ENCODE data around the gene CARD18.

The CARD18 gene, protein sequence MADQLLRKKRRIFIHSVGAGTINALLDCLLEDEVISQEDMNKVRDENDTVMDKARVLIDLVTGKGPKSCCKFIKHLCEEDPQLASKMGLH

DNA sequence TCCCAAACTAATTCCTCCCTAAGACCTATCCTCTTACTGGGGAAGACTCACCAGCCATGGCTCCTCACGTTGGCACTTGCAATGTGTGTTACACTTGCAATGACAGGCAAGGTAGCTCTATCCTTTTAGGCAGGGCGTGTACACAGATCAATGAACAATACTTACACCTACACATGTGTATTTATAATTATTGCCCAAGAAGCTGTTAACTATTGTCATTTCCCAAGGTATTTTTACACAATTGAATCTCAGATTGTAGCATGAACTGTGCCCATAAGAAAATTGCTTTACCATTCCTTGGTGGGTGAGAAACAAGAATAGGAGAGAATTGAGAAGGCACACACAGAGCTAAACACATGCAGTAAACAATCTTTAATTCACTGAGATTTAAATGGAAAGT is at the start of gene CARD18:
Gene CARD18, minus strand, starts transcription at position 101 of the 400 bp plus-strand sequence. Its CDS starts 43 bp downstream, at position 58.
- DNase-seq = no peak

DNA sequence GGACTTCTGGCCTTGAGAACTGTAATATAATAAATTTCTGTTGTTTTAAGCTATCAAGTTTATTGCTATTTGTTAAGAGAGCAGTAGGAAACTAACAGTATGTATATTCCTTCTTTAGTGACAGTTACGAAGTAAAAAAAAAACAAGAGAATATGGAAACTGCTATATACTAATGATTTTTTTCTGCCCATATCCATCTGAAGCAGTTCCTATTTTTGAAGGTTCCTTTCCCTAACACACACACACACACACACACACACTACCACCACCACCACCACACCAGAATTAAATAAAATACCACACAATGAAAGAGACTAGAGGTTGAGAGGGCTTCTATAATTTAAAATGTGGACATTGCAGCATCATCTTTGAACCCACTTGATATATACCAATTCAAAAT is 44.4 kb upstream of the CARD18 start:
- no peak for DNase-seq

DNA sequence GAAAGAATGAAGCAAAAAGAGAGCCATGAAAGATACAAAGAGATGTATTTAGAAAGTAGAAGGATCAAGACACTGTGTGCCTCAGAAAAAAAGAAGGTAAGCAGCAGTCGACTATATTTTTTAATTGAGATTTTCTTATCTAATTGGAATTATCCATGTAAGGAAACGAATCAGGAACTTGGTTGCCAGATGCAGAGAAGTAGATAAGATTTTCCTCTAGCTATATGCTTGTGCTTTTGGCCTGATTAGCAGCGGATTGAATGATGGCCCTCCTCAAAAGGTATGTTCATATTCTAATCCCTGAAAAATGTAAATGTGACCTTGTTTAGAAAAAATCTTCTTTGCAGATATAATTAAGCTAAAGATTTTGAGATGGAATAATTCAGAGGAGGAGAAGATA is 43.9 kb upstream of the CARD18 start:
- DNase-seq = no peak

DNA sequence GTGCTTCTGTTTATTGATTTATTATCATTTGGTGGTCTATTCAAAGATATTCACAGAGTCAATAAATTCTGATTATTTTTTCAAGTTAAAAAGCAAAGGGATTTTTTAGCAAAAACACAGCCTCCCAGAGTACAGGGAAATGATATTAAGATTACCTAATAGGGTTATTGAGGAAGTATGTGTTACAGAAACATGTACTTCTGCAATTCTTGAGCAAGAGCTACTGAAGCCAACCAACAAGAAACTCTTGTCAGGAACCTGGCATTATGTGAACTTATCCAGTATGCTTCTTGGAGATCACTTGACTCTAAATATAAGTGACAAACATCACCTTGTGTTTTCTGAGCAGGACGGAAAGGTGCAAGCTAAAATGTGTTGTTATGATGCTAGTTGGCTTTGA is 42.0 kb upstream of the CARD18 start:
- no peak for DNase-seq

DNA sequence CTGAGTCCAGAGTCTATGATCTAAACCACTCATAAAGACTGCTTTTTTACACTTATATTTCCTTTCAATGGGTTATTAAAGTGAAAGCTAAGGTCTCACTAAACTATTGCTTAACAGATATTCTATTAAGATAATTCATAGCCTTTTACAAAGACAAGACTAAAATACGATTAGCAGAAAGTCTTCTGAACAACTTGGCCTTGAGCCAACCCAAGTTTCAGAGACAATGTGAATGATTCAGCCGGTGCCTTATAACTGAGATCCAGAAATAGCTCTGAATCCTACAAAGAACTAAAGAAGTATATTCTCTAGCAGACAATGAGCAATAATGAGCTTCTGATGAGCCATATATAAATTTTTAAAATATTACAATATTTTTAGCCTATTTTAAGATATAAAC is 41.5 kb upstream of the CARD18 start:
- no peak for DNase-seq

DNA sequence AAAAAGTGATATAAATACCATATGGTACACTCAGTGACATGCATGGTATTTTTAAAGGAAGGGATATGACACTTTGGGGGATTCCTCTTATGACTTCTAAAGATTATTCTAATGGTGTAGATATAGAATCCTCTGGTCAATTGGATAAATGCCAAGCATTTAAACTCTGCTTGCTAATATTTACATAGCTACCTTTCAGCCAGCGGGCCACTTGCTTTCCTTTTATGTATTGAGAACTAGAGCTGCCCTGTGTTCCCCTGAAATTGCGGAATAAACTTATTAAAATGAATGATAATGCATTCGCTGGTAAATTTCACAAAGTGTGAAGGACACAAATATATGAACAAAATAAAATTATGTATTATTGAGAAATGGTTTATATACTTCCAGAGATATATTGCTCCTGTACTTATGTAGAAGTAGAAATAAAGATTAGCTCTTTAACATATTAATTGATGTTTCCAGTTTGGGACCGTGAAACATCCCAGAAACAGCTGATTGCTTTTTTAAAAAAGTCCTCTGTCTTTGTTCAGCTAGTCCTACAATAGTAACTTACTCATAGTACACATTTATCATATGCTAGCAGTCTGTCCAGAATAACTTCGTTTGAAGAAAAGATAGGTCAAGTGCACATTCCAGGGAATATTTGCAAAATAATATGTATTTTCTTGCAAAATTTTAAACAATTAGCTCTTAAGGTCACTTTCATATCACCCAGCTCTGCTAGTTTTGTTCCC is 40.1 kb upstream of the CARD18 start:
- DNase-seq = no peak

DNA sequence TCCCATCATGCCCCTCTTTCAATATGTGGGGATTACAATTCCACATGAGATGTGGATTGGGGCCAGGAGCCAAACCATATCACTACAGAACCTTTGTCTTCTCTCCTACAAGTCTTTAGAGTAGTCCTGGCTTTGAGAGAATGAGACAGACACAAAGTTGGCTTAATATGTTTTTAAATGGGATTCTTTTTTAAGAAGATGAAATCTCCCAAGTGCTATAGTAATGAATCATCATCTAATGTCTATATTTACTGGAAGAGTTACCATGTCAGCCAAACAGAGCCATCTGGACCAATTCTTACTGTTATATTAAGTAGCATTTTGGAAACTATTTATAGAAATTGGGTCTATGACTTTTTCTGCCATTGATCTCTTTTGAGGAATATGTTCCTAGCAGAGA is 38.1 kb upstream of the CARD18 start:
- DNase-seq = no peak

DNA sequence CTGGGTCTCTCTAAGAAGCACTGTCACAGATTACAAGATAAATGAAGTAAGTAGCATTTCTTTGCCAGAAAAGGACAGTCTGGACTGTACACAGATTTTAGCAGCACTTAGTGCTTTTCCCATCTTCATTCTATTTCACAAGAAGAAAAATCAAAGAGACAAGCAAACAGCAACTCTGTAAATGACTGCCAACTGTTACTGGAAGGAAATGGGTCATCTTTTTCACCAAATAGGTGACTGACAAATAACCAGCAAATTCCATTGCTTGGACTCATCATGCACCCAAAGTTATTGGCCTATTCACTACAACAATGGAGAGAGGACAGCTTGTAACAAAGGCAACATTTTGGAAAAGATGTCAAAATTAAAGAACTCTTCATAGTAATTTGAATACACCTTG is 28.9 kb upstream of the CARD18 start:
- DNase-seq = no peak

DNA sequence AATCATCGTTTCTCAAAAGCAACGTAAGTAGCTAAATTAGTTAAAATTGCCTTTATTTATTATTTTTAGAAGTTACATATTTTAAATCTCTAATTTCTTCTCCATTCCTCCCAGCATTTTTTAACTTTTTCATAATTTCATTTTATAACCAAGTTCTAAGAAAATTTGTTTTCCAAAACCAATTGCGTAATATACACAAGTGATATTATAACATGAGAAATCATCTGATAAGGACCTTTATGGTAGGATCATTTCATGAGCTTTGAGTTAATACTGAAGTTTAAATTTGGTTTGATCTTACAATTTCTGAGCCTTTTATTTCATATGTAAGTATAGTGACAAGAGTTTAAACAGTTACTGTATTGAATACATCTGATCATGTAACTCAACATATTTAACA is 27.7 kb upstream of the CARD18 start:
- no peak for DNase-seq

DNA sequence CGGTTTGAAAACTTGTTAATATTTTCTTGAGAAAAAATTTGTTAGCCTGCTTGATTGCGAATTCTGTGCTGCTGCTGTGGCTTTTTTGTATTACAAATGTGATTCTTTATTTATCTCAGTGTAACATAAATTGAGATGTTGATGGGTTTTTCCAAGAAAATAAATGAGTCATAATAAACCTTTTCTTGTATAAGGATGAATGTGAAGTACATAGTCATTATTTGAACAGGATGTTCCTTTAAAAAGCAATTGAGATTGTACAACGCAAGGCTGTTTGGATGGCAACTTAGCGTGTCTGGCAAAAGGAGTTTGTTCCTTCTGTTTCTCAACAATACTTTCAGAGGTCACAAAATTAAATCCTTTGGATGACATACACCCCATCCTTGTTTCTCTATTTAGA is 24.6 kb upstream of the CARD18 start:
- DNase-seq = no peak

DNA sequence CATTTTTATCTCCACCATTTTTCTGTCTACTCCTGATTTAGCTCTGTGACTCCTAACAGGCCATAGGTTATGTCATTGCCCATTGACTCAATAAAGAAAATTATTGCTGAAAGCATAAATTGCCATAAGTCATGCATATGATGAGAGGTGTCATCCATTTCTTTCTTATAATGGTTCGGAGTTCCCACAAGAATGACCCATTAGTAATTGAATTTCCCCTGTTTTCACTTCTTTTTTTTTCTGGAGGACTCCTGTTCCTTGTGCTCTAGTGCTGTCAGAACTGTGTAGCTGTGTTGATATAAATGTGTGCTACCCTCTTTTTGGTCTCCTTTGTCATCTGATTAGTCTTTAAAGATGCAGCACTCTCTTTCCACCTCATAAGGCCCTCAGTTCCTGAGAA is 22.9 kb upstream of the CARD18 start:
- no peak for DNase-seq

DNA sequence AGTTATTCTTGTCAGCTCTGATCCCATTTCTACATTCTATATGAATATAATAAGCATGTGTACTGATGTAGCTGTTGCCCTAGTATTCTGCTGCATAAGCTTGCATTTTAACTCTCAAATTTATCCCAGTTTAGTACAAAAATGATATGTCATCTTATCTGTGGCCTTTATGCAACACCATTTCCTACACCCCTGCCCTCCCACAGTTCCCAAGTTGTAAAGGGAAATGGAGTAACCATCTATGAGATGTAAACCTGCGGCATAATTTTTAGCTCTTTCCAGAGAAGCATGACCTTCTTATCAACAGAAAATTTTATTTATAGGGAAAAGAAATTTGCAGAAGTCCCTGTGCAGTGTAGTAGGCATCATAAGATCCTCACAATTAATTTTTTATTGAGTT is 18.9 kb upstream of the CARD18 start:
- DNase-seq = no peak

DNA sequence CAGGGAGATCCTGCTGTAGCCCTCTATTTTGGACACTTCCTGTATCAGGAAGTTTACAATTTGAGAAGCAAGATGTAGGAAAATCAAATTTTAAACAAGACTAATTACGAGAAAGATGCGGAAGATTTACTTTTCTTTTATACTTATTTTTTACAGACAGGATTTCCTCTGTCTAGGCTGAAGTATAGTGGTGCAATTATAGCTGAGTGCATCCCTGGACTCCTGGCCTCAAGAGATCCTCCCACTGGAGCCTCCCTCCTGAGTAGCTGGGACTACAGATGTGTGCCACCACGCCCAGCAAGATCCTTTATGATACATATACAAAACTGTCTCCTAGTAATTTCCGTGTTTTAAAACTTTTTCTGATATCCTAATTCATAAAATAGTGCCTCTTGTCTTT is 17.2 kb upstream of the CARD18 start:
- no peak for DNase-seq

DNA sequence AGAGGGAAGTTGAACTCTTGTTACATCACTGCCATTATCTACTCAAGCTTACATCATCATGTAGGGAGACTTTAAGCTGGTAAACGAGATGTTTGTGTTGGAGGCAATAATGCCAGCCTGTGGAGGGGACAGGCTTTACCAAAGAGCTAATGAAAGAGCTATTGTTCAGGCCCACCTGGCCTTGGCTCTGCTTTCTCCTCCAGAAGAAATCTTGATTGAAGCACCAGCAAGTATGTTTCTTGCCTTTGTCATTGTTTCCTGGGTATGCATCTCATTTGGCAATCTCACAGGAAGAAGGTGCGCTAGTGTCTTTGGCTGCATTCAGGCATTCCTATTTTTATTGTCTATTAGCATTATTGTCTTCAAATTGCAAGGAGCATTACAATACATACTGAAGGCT is 16.7 kb upstream of the CARD18 start:
- no peak for DNase-seq

DNA sequence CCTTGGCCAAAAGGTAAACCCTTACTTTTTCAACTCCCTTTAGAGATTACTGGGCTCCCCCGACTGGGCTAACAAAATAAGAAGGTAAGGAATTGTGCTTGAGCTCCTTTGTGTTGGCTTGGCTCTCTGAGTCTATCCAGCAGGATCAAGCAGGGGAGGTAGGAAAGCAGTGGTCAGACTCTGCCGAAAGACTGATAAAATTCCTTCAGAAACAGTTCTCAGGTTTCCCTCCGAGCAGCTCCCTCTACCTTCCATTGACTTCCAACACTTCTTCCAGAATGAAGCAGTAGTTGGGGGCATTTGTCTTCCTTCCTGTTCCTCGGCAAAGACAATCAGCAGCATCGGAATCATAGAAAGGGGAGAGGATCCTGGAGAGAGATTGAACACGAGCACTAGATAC is 16.1 kb upstream of the CARD18 start:
- no peak for DNase-seq

DNA sequence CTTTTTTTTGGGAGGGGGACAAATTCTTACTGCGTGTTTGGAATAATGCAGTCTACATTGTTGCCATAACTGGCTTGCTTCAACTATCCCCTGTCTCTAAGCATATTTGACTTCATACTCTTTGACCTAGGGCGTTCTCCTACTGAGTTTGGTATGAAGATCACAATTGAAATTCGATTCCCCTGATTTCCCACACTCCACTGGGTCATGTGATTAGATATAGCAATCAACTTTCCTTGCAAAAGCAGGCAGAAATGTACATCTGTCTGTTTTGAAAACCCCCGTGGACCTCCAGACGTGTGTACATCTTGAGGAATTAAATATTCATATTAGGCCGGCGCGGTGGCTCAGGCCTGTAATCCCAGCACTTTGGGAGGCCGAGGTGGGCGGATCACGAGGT is 13.8 kb upstream of the CARD18 start:
- DNase-seq = no peak

DNA sequence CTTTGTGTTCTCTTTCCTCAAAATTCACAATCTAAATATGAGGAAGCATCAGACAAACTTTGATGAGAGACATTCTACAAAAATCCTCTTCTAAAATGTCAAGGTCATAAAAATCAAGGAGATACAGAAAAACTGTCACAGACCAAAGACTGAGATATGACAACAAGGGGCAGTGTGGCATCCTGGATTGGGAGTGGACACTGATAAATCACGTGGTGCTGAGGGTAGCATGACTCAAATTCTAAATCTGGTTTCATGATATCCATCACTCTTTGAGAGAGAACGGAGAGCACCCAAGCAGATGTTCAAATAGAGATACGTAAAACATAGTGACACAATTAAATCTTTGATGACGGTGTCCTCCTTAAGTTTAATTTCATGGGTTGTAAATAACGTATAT is 13.0 kb upstream of the CARD18 start:
- no peak for DNase-seq

DNA sequence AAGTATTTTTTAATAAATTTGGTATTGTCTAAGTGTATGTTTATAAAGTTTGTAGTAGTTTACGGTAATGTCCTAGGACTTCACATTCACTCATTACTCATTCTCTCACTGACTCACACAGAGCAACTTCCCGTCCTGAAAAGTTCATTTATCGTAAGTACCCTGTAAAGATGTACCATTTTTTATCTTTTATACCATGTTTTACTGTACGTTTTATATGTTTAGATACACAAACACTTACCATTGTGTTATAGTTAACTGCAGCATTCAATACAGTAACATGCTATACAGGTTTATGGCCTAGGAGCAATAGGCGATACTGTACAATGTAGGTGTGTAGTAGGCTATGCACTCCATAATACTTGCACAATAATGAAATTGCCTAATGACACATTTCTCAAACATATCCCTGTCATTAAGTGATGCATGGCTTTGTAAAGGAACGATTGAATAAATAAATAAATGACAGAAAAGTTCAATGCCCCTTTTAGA is 12.5 kb upstream of the CARD18 start:
- no peak for DNase-seq

DNA sequence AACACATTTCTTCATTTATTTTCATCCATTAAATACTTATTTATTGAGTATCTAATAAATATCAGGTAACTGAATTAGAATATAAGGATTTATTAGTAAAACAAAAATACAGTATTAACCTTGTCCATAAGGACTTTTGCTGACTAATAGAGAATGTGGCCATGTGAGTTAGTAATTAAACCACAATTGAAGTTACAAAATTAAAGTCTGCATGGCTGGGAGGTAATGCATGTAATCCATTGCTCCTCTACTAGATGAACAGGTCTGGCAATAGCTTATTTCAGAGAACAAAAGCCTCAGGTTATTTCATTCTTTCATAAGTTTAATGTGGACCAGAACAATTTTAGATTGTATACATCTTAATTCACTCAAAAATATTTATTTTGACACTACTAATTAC is 9.9 kb upstream of the CARD18 start:
- no peak for DNase-seq

DNA sequence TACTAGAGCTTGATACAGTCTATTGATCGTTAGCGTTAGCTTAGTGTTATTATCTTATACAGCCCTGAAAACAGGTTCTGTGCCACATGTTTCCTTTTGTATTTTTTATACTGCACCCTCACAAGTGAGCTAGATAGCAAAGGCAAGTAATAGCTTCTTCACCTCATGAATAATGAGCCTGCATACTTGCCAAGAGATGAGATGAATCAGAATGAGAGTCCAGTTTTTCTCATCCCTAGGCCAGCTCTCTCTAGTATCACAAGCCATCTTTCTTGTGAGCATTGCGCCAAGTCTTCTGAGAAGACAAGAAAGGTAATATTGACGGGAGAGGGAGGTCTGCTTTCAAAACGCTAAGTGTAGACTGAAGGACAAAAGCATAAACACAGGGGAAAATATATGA is 8.7 kb upstream of the CARD18 start:
- no peak for DNase-seq

DNA sequence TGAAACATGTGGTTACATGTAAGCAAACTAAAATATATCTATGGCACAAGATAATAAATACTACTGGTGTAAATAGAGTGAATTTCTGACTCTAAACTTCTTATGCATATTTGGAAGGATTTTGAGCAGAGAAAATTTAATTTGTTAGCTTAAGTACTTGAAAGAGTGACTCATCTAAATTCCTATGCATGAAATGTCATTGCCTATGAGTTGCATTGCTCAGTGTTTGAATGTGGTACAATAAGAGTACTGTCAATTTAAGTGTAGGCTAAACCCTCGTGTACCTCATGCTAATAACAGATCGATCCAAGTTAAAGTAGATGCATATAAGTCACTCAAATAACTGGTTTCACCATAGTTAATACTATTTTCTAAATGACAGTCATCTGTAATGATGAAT is 5.3 kb upstream of the CARD18 start:
- DNase-seq = no peak

DNA sequence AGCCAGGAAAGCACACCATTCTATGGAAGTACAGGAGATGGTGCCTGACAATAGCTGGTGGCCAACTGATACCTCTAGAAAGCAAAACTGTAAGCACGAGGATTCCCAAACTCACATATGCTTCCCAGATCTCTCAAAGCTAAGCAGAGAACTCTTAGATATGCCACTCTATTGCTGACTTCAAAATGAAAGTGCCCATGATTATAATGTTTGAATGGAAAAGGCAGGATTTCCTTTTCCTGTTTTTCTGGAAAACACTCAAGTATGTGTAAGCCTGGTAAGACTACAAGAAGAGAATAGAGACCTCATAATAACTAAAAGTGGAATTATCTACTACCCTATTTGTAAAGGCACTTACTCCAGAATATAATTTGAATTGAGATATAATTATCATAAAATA is 2.6 kb upstream of the CARD18 start:
- DNase-seq = no peak

DNA sequence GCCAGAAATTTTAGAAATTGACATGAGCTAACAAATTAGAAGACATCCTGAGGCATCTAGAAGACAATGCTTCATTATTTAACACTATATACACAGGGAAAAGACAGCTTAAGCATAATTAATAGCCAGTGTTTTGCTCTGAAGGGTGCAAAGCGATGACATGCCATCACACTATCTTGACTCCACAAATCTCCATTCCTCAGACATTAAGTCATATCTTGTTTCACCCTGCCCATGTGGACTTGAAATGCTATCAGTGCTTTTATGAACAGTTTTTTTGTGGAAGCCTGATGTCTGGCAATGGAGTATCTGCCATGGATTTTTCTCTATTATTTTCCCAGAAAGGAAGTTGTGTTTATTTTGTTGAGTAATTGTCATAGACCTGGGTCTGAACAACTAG is 2.3 kb downstream of the CARD18 start:
- DNase-seq = no peak

DNA sequence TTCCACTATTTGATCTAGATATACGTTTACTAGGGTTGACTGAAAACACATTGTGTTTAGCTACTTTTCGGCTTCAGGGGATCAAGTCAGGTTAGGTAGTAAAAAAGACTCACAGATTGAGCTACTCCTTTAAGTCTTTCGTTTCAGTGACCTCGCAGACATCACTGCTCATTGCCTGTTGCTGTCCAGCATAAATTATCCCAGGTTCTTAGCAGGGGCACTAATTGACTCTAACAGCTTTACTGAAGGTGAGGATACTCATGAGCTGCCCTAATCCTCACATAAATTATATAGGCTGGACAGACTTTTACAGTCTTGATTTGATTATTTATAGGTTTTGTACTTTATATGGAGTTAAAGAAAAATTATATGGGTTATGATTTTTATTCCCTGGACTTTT is 3.7 kb downstream of the CARD18 start:
- DNase-seq = no peak

Measured in hippocampal formation (tissue), 2 donors.